Mesenchymal stem cell (in vitro differentiated cells and primary cell): Measurements from ENCODE around the gene PPL.

ENCODE experiments used
- DNase-seq: peaks from one replicate; pipeline ENCODE4 v3.0.0-alpha.2; 2013
- H2AFZ ChIP-seq: one replicate; pipeline ENCODE4 v1.6.1; 2013; ENCODE audit warnings: low read depth, mild to moderate bottlenecking, control low read depth, inconsistent platforms, low read length, moderate library complexity
- H2AK5ac ChIP-seq: 2 replicates; pipeline ENCODE4 v1.6.1; 2013; ENCODE audit warnings: low read length, moderate library complexity, mild to moderate bottlenecking, inconsistent platforms; ENCODE audit not compliant: severe bottlenecking
- H2BK120ac ChIP-seq: one replicate; pipeline ENCODE4 v1.6.1; 2013; ENCODE audit warnings: low read depth, mild to moderate bottlenecking, inconsistent platforms, low read length, moderate library complexity
- H2BK12ac ChIP-seq, 2 experiments: one replicate each; pipeline ENCODE4 v1.6.1; 2013; ENCODE audit warnings: inconsistent platforms in 2 of 2, low read length in 2 of 2, mild to moderate bottlenecking in 2 of 2, moderate library complexity in 2 of 2, control low read depth in 1 of 2
- H2BK15ac ChIP-seq: one replicate; pipeline ENCODE4 v1.6.1; 2013; ENCODE audit warnings: mild to moderate bottlenecking, low read depth, inconsistent platforms; ENCODE audit not compliant: poor library complexity, severe bottlenecking
- H2BK5ac ChIP-seq: 2 replicates; pipeline ENCODE4 v1.6.1; 2013; ENCODE audit warnings: low read depth, mild to moderate bottlenecking, low read length, control low read depth, inconsistent platforms; ENCODE audit not compliant: poor library complexity, severe bottlenecking
- H3K14ac ChIP-seq, 2 experiments: one replicate each; pipeline ENCODE4 v1.6.1; 2013; ENCODE audit warnings: inconsistent platforms in 2 of 2, low read length in 2 of 2, control low read depth in 1 of 2, mild to moderate bottlenecking in 1 of 2, moderate library complexity in 1 of 2
- H3K18ac ChIP-seq, 2 experiments: one replicate each; pipeline ENCODE4 v1.6.1; 2013; ENCODE audit warnings: inconsistent platforms in 2 of 2, low read length in 2 of 2, control low read depth in 1 of 2, low read depth in 1 of 2, mild to moderate bottlenecking in 1 of 2
- H3K23ac ChIP-seq, 2 experiments: one replicate each; pipeline ENCODE4 v1.6.1; 2013; ENCODE audit warnings: inconsistent platforms in 2 of 2, low read length in 2 of 2, mild to moderate bottlenecking in 2 of 2, moderate library complexity in 2 of 2, control low read depth in 1 of 2
- H3K27ac ChIP-seq: 2 replicates; pipeline ENCODE4 v1.5.1; 2013; ENCODE audit warnings: mild to moderate bottlenecking, moderate library complexity, low read length, control low read depth, inconsistent platforms; ENCODE audit not compliant: poor library complexity, severe bottlenecking
- H3K27me3 ChIP-seq, 2 experiments: 2 replicates each; pipeline versions ENCODE4 v1.6.1 to v1.7.0; 2013; ENCODE audit warnings: low read length in 2 of 2, mild to moderate bottlenecking in 2 of 2, moderate library complexity in 2 of 2, control low read depth in 1 of 2, inconsistent platforms in 1 of 2; ENCODE audit not compliant: control insufficient read depth in 1 of 2, insufficient read depth in 1 of 2
- H3K36me3 ChIP-seq, 2 experiments: 2 replicates each; pipeline versions ENCODE4 v1.6.1 to v1.7.0; 2013; ENCODE audit warnings: low read length in 2 of 2, control low read depth in 1 of 2, inconsistent platforms in 1 of 2, low read depth in 1 of 2, mild to moderate bottlenecking in 1 of 2; ENCODE audit not compliant: insufficient read depth in 2 of 2, control insufficient read depth in 1 of 2
- H3K4ac ChIP-seq, 2 experiments: one replicate each; pipeline ENCODE4 v1.6.1; 2013; ENCODE audit warnings: inconsistent platforms in 2 of 2, low read length in 2 of 2, mild to moderate bottlenecking in 2 of 2, moderate library complexity in 2 of 2, control low read depth in 1 of 2, low read depth in 1 of 2
- H3K4me1 ChIP-seq: 2 replicates; pipeline ENCODE4 v1.6.1; 2013; ENCODE audit warnings: low read depth, low read length, control low read depth; ENCODE audit not compliant: control insufficient read depth, insufficient read depth
- H3K4me2 ChIP-seq: 2 replicates; pipeline ENCODE4 v1.6.1; 2013; ENCODE audit warnings: low read length, mild to moderate bottlenecking, inconsistent platforms; ENCODE audit not compliant: poor library complexity, severe bottlenecking
- H3K4me3 ChIP-seq, 2 experiments: 2 replicates each; pipeline versions ENCODE4 v1.5.1 to v1.7.0; 2013; ENCODE audit warnings: low read length in 2 of 2, mild to moderate bottlenecking in 2 of 2, control low read depth in 1 of 2, low read depth in 1 of 2; ENCODE audit not compliant: insufficient read depth in 1 of 2
- H3K79me1 ChIP-seq: replicated peaks from 2 replicates; pipeline ENCODE4 v1.6.1; 2013; ENCODE audit warnings: mild to moderate bottlenecking, control low read depth, low read length, inconsistent platforms; ENCODE audit not compliant: poor library complexity, severe bottlenecking
- H3K9ac ChIP-seq: 2 replicates; pipeline ENCODE4 v1.7.0; 2013; ENCODE audit warnings: mild to moderate bottlenecking, low read length, moderate library complexity
- H3K9me3 ChIP-seq: 2 replicates; pipeline ENCODE4 v1.7.0; 2013; ENCODE audit warnings: mild to moderate bottlenecking, low read length; ENCODE audit not compliant: control insufficient read depth
- H4K8ac ChIP-seq: one replicate; pipeline ENCODE4 v1.6.1; 2013; ENCODE audit warnings: inconsistent platforms, mild to moderate bottlenecking, low read length, moderate library complexity
- H4K91ac ChIP-seq: one replicate; pipeline ENCODE4 v1.6.1; 2013; ENCODE audit warnings: mild to moderate bottlenecking, low read length, inconsistent platforms
- WGBS: methylation state at CpG from one replicate; pipeline ENCODE4 v1.1.7; 2013; ENCODE audit warnings: mixed read lengths; 5-methylcytosine and 5-hydroxymethylcytosine counted together

The PPL gene

DNA sequence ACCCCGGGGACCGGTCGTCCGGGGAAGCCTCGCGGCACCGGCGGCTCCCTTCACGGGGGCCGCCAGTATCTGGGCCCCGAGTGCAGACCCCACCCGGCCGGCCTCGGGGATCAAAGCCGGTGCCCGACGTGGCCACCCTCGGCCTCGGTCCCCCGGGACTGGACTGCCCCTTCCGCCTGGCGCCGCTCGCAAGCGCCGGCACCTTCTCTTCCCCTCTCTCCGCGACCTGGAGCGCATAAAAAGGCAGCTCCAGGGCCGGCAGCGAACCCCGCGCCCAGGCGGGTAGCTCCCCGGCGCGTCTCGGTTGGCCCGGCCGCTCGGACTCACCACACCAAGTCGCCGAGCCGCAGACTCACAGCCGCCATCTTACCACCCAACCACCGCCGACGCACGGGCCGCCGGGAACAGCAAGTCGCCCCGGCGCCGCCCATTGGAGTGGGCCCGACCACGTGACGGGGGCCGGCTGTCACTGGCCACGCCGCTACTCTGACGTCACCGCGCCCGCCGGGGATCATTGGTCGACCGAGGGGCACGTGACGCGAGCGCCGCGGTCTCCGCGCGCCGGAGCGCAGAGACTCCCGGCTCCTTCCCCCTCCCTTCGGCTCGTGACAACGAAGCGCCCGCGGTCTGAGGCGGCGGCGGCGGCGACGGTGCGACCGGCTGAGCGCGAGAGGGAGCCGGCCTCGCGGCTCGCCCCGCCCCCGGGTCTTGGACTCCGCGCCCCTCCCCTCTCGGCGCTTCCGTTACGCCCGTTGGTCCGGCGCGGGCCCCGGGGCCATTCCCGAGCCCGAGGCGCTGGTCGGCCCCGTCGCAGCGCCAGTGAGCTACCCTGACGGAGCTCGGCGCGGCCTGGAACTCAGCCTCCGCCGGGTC lies 89.8 kb downstream of the PPL start, which contains the start of the genes GLYR1 and UBN1:
GLYR1 (minus strand) TSS at position 388 of the 873 bp plus-strand sequence; CDS start at position 365, 23 bp downstream.
UBN1 (plus strand) TSS at position 581 of the 873 bp plus-strand sequence. CDS start 5,437 bp downstream, outside the sequence.
- peak within 1 kb of the TSS; percentile 96 for H3K9ac ChIP-seq
- H2BK12ac ChIP-seq, result peak within 1 kb of the TSS in 1 of 2 experiments; percentile 60
- peak within 1 kb of the TSS; percentile 71 for H3K4me2 ChIP-seq
- under 1% methylated on average over 89 of the region's 126 CpGs for WGBS
- H3K9me3 ChIP-seq, result no peaks in the 10 kb centered on the region
- peaks cover 7% of the 10 kb centered on the region for H3K4me1 ChIP-seq
- H3K14ac ChIP-seq, result peak within 1 kb of the TSS; percentile 22 to 75
- H2BK15ac ChIP-seq, result peak within 1 kb of the TSS; percentile 98
- H4K91ac ChIP-seq, result peak within 1 kb of the TSS; percentile 78
- H2AK5ac ChIP-seq, result no peak within 1 kb of the TSS
- H3K36me3 ChIP-seq, result peaks cover 18 to 33% of the 10 kb centered on the region in 2 experiments
- peak within 1 kb of the TSS; percentile 85 for H2AFZ ChIP-seq
- H3K79me1 ChIP-seq, result peaks cover 9% of the 10 kb centered on the region
- peak within 1 kb of the TSS; percentile 80 for H2BK5ac ChIP-seq
- H3K23ac ChIP-seq, result peak within 1 kb of the TSS in 1 of 2 experiments; percentile 77
- no peaks in the 10 kb centered on the region for H3K27me3 ChIP-seq
- peak within 1 kb of the TSS; percentile 88 to 95 for H3K4me3 ChIP-seq
- H3K27ac ChIP-seq, result peak within 1 kb of the TSS; percentile 65
- peak; percentile 97 for DNase-seq
- H2BK120ac ChIP-seq, result peak within 1 kb of the TSS; percentile 98
- H4K8ac ChIP-seq, result peak within 1 kb of the TSS; percentile 89
- H3K4ac ChIP-seq, result peak within 1 kb of the TSS; percentile 92 to 96
- peak within 1 kb of the TSS; percentile 93 to 97 for H3K18ac ChIP-seq

DNA sequence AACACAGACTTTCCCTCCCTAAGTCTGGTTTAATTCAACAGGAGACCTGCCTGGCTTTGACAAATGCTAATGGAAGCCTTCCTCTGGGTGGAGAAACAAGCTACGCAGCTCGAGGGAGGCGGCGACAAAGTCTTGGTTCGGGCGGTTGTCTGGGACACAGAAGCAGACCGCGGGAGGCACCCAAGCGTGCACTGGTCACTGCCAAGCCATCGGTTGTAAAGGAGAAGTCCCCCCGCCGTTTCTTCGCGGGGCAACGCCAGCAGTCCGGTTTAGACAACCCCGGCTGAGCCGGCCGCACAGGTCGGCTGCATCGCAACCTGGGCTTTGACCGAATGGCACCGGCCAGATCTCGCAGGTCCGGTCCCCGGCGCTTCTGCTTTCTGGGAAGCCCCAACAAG lies 90.4 kb downstream of the PPL start:
- Histone ChIP-seq H3K9me3 (no peaks in the 10 kb centered on the region), H2AFZ (no peak overlapping the region), H2AK5ac (no peak overlapping the region), H2BK5ac (peak overlapping the region; percentile 77), H3K27me3 (no peaks in the 10 kb centered on the region), H2BK15ac (peak overlapping the region; percentile 48), H2BK120ac (no peak overlapping the region), H3K9ac (peak overlapping the region; percentile 96), H4K8ac (no peak overlapping the region), H3K18ac (peak overlapping the region in 1 of 2 experiments; percentile 93), H3K4ac (peak overlapping the region in 1 of 2 experiments; percentile 88), H3K4me1 (peaks cover 7% of the 10 kb centered on the region), H2BK12ac (peak overlapping the region in 1 of 2 experiments; percentile 60), H3K23ac (peak overlapping the region in 1 of 2 experiments; percentile 24), H3K27ac (peak overlapping the region; percentile 65), H3K4me2 (peak overlapping the region; percentile 64), H4K91ac (peak overlapping the region; percentile 78), H3K14ac (no peak overlapping the region), H3K36me3 (peaks cover 18 to 39% of the 10 kb centered on the region in 2 experiments), H3K79me1 (peaks cover 9% of the 10 kb centered on the region), H3K4me3 (peak overlapping the region; percentile 88 to 95)
- DNase-seq, result peak; percentile 90
- WGBS, result under 1% methylated on average over 27 of the region's 27 CpGs

DNA sequence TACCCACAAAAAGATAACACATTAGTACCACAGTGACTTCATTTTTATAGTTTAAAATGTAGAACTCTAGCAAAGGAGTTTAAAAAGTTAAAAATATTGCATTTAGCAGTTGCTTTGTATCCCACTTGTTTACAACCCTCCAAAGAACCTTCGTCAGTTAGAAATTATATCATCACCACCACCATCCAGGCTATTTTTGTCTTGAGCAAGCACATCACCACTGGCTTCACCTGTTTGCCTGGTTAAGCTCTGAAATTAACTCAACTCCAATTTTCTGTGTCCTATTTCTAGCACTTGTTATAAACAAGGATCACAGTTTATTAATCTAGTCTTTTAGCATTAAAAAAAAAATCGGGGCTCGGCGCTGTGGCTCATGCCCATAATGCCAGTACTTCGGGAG lies 96.0 kb downstream of the PPL start:
- H3K4me2 ChIP-seq, result no peak overlapping the region
- no peak overlapping the region for H3K9ac ChIP-seq
- H3K79me1 ChIP-seq, result peaks cover 33% of the 10 kb centered on the region
- H3K36me3 ChIP-seq, result peaks cover 55 to 90% of the 10 kb centered on the region in 2 experiments
- H2BK5ac ChIP-seq, result no peak overlapping the region
- H3K27ac ChIP-seq, result no peak overlapping the region
- H3K4me3 ChIP-seq, result no peak overlapping the region
- no peak for DNase-seq
- WGBS, result 50% methylated on average over 2 of the region's 5 CpGs
- no peak overlapping the region for H3K23ac ChIP-seq
- H3K18ac ChIP-seq, result no peak overlapping the region
- no peak overlapping the region for H3K14ac ChIP-seq
- H4K8ac ChIP-seq, result no peak overlapping the region
- no peak overlapping the region for H4K91ac ChIP-seq
- H2BK120ac ChIP-seq, result no peak overlapping the region
- H2BK12ac ChIP-seq, result no peak overlapping the region
- no peaks in the 10 kb centered on the region for H3K4me1 ChIP-seq
- H2BK15ac ChIP-seq, result no peak overlapping the region
- no peaks in the 10 kb centered on the region for H3K9me3 ChIP-seq
- no peaks in the 10 kb centered on the region for H3K27me3 ChIP-seq
- no peak overlapping the region for H3K4ac ChIP-seq
- H2AK5ac ChIP-seq, result no peak overlapping the region
- no peak overlapping the region for H2AFZ ChIP-seq

DNA sequence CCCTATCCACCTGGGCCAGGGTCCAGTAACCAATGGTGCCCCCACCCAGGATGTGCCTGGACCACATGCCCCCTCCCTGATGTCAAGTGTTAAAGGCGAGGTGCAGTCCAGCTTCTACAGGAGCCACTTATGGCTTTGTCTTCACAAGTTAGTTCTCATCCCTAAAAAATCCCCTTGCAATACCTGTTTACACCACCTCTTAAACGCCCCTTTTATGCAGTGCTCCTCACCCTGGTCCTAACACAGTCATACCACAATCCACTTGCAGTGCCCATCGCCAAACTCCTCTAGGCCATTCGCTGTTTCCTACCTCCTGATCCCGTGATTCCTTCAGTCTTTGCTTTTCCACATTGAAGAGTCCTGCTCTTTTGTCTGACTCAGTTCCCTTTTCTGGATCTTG lies 97.0 kb downstream of the PPL start:
- no peak overlapping the region for H4K8ac ChIP-seq
- H3K9ac ChIP-seq, result no peak overlapping the region
- no peak overlapping the region for H2AFZ ChIP-seq
- no peak overlapping the region for H3K27ac ChIP-seq
- H3K4ac ChIP-seq, result no peak overlapping the region
- no peak overlapping the region for H3K4me2 ChIP-seq
- H3K79me1 ChIP-seq, result peaks cover 39% of the 10 kb centered on the region
- H3K27me3 ChIP-seq, result no peaks in the 10 kb centered on the region
- no peak overlapping the region for H4K91ac ChIP-seq
- H2BK15ac ChIP-seq, result no peak overlapping the region
- H3K18ac ChIP-seq, result no peak overlapping the region
- H3K4me3 ChIP-seq, result no peak overlapping the region
- peaks cover 59 to 92% of the 10 kb centered on the region in 2 experiments for H3K36me3 ChIP-seq
- no peaks in the 10 kb centered on the region for H3K4me1 ChIP-seq
- H2BK5ac ChIP-seq, result no peak overlapping the region
- no peak overlapping the region for H3K14ac ChIP-seq
- H2AK5ac ChIP-seq, result no peak overlapping the region
- H3K23ac ChIP-seq, result no peak overlapping the region
- no peak overlapping the region for H2BK12ac ChIP-seq
- H3K9me3 ChIP-seq, result no peaks in the 10 kb centered on the region
- 94% methylated on average over 5 of the region's 5 CpGs for WGBS
- no peak for DNase-seq
- H2BK120ac ChIP-seq, result no peak overlapping the region
